ENCODE results near the gene CRYBB1.

CRYBB1 gene

GRCh38 chr22:26574001-26574723 is 43.7 kb downstream of the CRYBB1 start:
- no peak for DNase-seq

GRCh38 chr22:26573026-26573662 is 44.7 kb downstream of the CRYBB1 start:
- DNase-seq = peak; percentile 52

GRCh38 chr22:26570864-26571525 is 46.8 kb downstream of the CRYBB1 start:
- no peak for DNase-seq

GRCh38 chr22:26570115-26570514 is 47.7 kb downstream of the CRYBB1 start:
- DNase-seq = no peak

GRCh38 chr22:26568207-26568706 is 49.6 kb downstream of the CRYBB1 start:
- DNase-seq = no peak

GRCh38 chr22:26567610-26568009 is 50.2 kb downstream of the CRYBB1 start:
- no peak for DNase-seq

GRCh38 chr22:26566994-26567393 is 50.8 kb downstream of the CRYBB1 start:
- DNase-seq = no peak

- DNase-seq = no peak
Measured at GRCh38 chr22:26565889-26566288, 51.9 kb downstream of the CRYBB1 start.

- no peak for DNase-seq
Measured at GRCh38 chr22:26565181-26565580, 52.6 kb downstream of the CRYBB1 start.

- DNase-seq = no peak
Measured at GRCh38 chr22:26564672-26565071, 53.2 kb downstream of the CRYBB1 start.

- DNase-seq = no peak
Measured at GRCh38 chr22:26564181-26564580, 53.6 kb downstream of the CRYBB1 start.

- no peak for DNase-seq
Measured at GRCh38 chr22:26563022-26563421, 54.8 kb downstream of the CRYBB1 start.

GRCh38 chr22:26561756-26562417 is 55.9 kb downstream of the CRYBB1 start:
- no peak for DNase-seq

- no peak for DNase-seq
Measured at GRCh38 chr22:26559961-26560575, 57.8 kb downstream of the CRYBB1 start.

- no peak for DNase-seq
Measured at GRCh38 chr22:26558248-26558895, 59.5 kb downstream of the CRYBB1 start.

- DNase-seq = no peak
Measured at GRCh38 chr22:26556904-26557303, 60.9 kb downstream of the CRYBB1 start.

- DNase-seq = no peak
Measured at GRCh38 chr22:26555478-26555877, 62.3 kb downstream of the CRYBB1 start.

- DNase-seq = no peak
Measured at GRCh38 chr22:26554956-26555355, 62.9 kb downstream of the CRYBB1 start.

- DNase-seq = no peak
Measured at GRCh38 chr22:26553056-26553752, 64.6 kb downstream of the CRYBB1 start.

GRCh38 chr22:26552466-26552865 is 65.4 kb downstream of the CRYBB1 start:
- no peak for DNase-seq

GRCh38 chr22:26551568-26551967 is 66.3 kb downstream of the CRYBB1 start:
- DNase-seq = no peak
